Psoas muscle (tissue), 8 donors: ENCODE data around the gene MEG3. TPM values are rescaled to one million over a fixed set of nuclear protein-coding genes. Genes with fewer than 3 reads are reported as not detected.

ENCODE experiments used
- ATAC-seq, 4 donors: fragments of 200-7000 bp; cut with Tn5 transposase; one replicate each; pipeline ENCODE4 v1.9.1; 2020; ENCODE audit warnings: moderate library complexity in 3 of 4, mild to moderate bottlenecking in 2 of 4
- DNase-seq, 2 donors: peaks; one replicate each; pipeline ENCODE4 v3.0.0-alpha.2; 2020
- H3K27ac ChIP-seq: fragments of 200-600 bp; one replicate; pipeline ENCODE4 v1.8.0; 2022
- H3K27me3 ChIP-seq, 3 donors: fragments of 200-600 bp in 1 of 3; one replicate each; pipeline versions ENCODE4 v1.6.1 to v1.8.0; 2013 to 2022; ENCODE audit warnings: low read length in 2 of 3, mild to moderate bottlenecking in 2 of 3, moderate library complexity in 1 of 3; ENCODE audit not compliant: insufficient read depth in 3 of 3
- H3K36me3 ChIP-seq, 2 donors: fragments of 200-600 bp in 1 of 2; one replicate each; pipeline versions ENCODE4 v1.6.1 to v1.8.0; 2013 to 2022; ENCODE audit warnings: low read depth in 1 of 2, mild to moderate bottlenecking in 1 of 2, moderate library complexity in 1 of 2; ENCODE audit not compliant: insufficient read depth in 1 of 2
- H3K4me1 ChIP-seq: fragments of 200-600 bp; one replicate; pipeline ENCODE4 v1.8.0; 2022
- H3K4me3 ChIP-seq: fragments of 200-600 bp; one replicate; pipeline ENCODE4 v1.8.0; 2022; ENCODE audit warnings: mild to moderate bottlenecking
- H3K9me3 ChIP-seq: fragments of 200-600 bp; one replicate; pipeline ENCODE4 v1.8.0; 2022
- WGBS, 3 donors: extraction: QIAGEN DNeasy Blood & Tissue Kit; methylation state at CpG; one replicate each; pipeline versions ENCODE4 v1.1.6 to v1.1.7; 2013; 5-methylcytosine and 5-hydroxymethylcytosine counted together
- intact Hi-C, 2 donors: fragments of 100-400 bp; cut with DNase I; formaldehyde crosslinking; loops; one replicate each; pipeline versions ENCODE4 v1.11.0 to v1.14.2; 2022
- polyA plus RNA-seq, 3 donors: library from polyadenylated mRNA; stranded (reverse); fragments of 200-250 nt; gene quantifications; one replicate each; pipeline ENCODE4 v1.2.3, GENCODE V29; 2013
- total RNA-seq, 4 donors: library from RNA; stranded (reverse); fragmentation: NEBNext Ultra II Directional in 2 of 4; extraction: Animal tissue kit (Norgen Biotek cat#: 25700) in 2 of 4; gene quantifications; one replicate each; pipeline versions ENCODE4 v1.2.1 to v1.2.4, GENCODE V29; 2021 to 2023
- TF ChIP-seq, protein P1 (sequence below): fragments of 200-600 bp; IDR thresholded peaks from one replicate; pipeline ENCODE4 v1.8.0; 2022; ENCODE audit warnings: antibody characterized with exemption
- donor health status: healthy with polysubstance abuse.
- donor health status: DM: no; HTN: no; CAD: no; lungs with moderate emphysema.
- donor health status: Bipolar disorder and iron deficiency.
- donor health status: healthy.
- donor health status: DM: yes; HTN: yes; CAD: no.
- donor health status: DM: no; HTN: no; CAD: no.
- donor health status: DM: no; HTN: no; CAD: no.
- donor health status: DM: yes; HTN: yes; CAD: no.

MEG3 gene
- total and polyA plus RNA-seq, 7 donors = 17.8 to 52.6 (median 24.9) TPM

DNA sequence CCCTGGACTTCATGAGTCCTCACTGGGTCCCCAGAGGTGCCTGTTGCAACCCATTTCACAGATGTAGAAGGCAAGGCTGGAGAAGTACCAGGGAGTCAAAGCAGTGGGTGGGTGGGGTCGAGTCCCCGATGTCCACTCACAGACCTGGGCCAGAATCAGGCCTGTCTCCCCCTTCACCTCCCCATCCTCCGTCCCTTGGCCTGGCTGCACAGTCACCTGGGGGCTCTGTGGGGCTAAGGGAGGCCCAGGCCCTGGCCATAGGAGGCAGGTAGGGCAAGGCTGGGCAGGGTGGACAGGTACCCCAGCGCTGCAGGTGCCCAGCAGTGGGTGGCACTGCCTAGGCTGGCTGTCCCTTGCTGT lies 48.1 kb downstream of the MEG3 start:
- Histone ChIP-seq H3K36me3 (no peaks in the 10 kb centered on the region), H3K4me1 (no peaks in the 10 kb centered on the region), H3K9me3 (no peaks in the 10 kb centered on the region), H3K27ac (no peak overlapping the region), H3K4me3 (no peak overlapping the region), H3K27me3 (peaks cover 0 to 19% (median 4%) of the 10 kb centered on the region in 3 donors)
- DNase-seq (no peak), ATAC-seq (no peak)
- 84 to 90% (median 87%) methylated on average over 4 of the region's 4 CpGs for WGBS, 3 donors
- TF ChIP-seq, protein P1, sequence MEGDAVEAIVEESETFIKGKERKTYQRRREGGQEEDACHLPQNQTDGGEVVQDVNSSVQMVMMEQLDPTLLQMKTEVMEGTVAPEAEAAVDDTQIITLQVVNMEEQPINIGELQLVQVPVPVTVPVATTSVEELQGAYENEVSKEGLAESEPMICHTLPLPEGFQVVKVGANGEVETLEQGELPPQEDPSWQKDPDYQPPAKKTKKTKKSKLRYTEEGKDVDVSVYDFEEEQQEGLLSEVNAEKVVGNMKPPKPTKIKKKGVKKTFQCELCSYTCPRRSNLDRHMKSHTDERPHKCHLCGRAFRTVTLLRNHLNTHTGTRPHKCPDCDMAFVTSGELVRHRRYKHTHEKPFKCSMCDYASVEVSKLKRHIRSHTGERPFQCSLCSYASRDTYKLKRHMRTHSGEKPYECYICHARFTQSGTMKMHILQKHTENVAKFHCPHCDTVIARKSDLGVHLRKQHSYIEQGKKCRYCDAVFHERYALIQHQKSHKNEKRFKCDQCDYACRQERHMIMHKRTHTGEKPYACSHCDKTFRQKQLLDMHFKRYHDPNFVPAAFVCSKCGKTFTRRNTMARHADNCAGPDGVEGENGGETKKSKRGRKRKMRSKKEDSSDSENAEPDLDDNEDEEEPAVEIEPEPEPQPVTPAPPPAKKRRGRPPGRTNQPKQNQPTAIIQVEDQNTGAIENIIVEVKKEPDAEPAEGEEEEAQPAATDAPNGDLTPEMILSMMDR = no peak
- intact Hi-C loops = no loop called here

DNA sequence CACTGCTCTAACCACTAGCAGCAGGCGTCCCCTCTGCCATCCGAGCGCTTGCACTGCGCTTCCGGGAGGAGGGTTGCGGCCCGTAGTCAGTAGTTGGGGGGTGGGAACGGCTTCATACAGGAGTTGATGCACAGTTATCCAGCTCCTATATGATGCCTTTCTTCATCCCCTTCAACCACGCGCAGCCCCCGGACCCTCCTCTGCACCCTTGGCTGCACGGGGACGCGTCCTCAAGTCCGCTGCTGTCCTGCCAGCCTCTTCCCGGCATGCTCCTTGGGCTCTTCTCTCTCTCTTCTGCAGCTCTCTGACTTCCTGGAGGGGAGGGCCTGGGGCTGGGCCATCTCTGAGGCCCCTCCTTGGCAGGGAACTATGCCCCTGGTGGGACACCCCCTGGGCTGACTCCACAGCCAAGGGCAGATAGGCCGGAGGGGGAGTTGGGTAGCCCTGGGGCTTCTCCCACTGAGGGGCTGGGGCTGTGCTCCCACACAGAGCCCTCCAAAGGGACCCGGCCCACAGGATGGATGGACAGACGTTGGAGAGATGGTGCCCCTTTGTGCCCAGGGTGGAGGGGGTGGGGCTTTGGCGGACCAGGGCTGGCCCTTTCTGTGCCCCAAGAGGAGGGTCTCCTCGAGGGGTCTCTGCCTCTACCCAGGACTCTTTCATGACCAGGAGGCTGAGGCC lies 48.6 kb downstream of the MEG3 start:
- Histone ChIP-seq H3K4me1 (no peaks in the 10 kb centered on the region), H3K27me3 (peaks cover 0 to 19% (median 4%) of the 10 kb centered on the region in 3 donors), H3K4me3 (no peak overlapping the region), H3K27ac (no peak overlapping the region), H3K9me3 (no peaks in the 10 kb centered on the region), H3K36me3 (no peaks in the 10 kb centered on the region)
- TF ChIP-seq, protein P1 = no peak
- ATAC-seq = no peak
- WGBS, 3 donors = 81 to 83% (median 81%) methylated on average over 20 to 21 of the region's 21 CpGs
- intact Hi-C loops = no loop called here
- DNase-seq = peak in 1 of 2 donors; percentile 37

DNA sequence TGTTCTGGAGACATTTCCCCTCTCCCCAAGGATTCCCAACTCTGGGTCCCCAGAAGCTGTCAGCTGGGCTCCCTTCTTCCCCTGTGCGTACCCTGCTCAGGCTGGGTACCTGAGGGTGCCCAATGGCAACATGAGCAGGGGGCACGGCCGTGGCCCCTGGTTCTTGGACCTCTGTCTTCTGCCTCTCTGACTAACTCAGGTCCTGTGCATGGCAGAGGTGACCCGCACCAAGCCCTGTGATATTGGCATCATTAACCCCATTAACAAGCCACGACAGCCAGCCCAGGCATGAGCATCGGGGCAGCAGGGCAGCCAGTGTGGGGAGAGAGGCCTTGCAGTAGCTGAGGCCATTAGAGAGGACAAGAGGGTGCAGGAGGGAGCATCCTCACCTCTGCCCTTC lies 49.2 kb downstream of the MEG3 start:
- no peaks in the 10 kb centered on the region for H3K9me3 ChIP-seq
- peaks cover 0 to 19% (median 4%) of the 10 kb centered on the region in 3 donors for H3K27me3 ChIP-seq
- no peaks in the 10 kb centered on the region for H3K4me1 ChIP-seq
- ATAC-seq (no peak), DNase-seq (peak in 1 of 2 donors; percentile 16)
- no peaks in the 10 kb centered on the region for H3K36me3 ChIP-seq
- H3K27ac ChIP-seq = no peak overlapping the region
- 77 to 86% (median 82%) methylated on average over 6 of the region's 6 CpGs for WGBS, 3 donors
- no peak overlapping the region for H3K4me3 ChIP-seq
- TF ChIP-seq, protein P1 = no peak
- intact Hi-C loops = no loop called here

DNA sequence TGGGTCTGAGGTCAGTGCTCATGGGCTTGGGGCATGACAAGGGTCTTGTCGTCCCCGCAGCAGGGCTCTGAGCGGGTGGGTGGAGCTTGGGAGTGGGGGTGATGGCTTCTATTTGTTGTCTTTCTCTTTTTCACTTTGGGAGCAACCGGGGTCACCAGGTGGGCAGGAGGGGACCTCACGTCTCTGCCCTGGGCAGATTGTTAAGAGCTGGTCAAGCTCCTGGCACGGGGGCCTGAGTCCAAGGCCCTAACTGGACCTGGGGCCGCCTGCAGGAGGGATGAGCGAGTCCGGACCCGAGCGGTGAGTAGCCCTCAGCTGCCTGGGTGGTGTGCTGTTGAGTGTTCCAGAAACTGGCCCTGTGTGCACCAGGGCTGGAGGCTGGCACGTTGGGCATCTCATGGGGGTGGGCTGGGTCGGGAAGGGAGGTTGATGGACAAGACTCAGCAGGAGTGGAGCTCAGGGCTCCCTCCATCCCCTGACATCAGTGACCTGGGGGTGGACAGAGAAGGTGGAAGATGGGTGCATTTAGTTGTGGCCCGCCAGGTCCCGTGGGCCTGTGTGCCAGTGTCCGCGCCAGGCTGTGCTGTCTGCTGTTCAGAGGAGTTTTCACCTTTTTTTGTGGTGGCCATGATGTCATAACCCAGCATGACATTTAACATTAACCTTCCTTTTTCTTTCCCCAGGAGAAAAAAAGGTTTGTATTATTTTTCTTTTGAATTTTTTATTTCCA lies 50.1 kb downstream of the MEG3 start:
- intact Hi-C loops = no loop called here
- peaks cover 0 to 19% (median 4%) of the 10 kb centered on the region in 3 donors for H3K27me3 ChIP-seq
- TF ChIP-seq, protein P1 = no peak

More for the DNA sequence above, 50.1 kb downstream of the MEG3 start:
- DNase-seq (peak in 1 of 2 donors; percentile 26), ATAC-seq (no peak)
- Histone ChIP-seq H3K4me3 (no peak overlapping the region), H3K4me1 (no peaks in the 10 kb centered on the region), H3K9me3 (no peaks in the 10 kb centered on the region), H3K27ac (no peak overlapping the region), H3K36me3 (no peaks in the 10 kb centered on the region)
- 77 to 89% (median 84%) methylated on average over 16 to 17 of the region's 17 CpGs for WGBS, 3 donors
